Loucy (cell line): Measurements from ENCODE around the gene PLS3.

Experiments used
- EZH2phosphoT487 ChIP-seq: fragments of 200-600 bp; IDR thresholded peaks from 2 replicates; pipeline ENCODE4 v1.6.1; 2018; ENCODE audit warnings: antibody characterized with exemption, mild to moderate bottlenecking, moderate library complexity, borderline replicate concordance
- TF ChIP-seq, protein P1 (sequence below): fragments of 200-600 bp; sonication (generic); conservative IDR thresholded peaks from 2 replicates; pipeline ENCODE4 v1.5.1; 2014; ENCODE audit warnings: mild to moderate bottlenecking, antibody characterized with exemption, low read length

DNA sequence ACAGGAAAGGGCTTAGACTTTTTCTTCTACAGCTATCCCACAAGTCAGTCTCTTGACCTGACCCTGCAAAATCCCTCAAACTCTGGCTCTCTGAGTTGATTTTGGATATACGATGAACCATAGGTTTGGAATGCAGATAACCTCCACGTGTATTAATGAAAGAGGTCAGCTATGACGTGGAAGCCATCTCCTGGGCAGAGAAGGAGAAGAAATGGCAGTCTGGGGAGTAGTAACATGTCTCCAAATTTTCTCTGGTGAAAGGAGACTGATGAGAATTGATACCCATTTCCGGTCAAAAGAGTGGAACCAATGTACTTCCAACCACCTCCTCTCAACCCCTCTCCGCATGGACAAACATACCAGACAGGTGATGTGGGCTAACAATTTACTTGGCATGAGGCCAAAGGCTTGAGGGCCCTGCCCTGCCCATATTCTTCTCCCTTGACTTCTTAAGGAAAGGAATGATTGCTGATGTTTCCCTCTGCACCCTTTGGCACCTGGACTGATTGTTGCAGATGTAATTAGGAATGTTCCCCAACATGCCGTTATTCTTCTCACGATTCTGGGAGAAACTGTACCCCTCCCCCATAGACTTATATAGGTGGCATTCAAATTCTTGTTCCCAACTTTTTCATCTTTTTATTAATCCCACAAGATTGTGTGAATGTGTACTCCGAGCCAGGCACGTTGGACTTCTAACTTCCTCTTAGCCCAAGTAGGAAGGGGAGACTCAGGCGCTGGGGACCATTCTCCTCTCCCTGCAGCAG is 580 bp upstream of the PLS3 start:
- TF ChIP-seq, protein P1, sequence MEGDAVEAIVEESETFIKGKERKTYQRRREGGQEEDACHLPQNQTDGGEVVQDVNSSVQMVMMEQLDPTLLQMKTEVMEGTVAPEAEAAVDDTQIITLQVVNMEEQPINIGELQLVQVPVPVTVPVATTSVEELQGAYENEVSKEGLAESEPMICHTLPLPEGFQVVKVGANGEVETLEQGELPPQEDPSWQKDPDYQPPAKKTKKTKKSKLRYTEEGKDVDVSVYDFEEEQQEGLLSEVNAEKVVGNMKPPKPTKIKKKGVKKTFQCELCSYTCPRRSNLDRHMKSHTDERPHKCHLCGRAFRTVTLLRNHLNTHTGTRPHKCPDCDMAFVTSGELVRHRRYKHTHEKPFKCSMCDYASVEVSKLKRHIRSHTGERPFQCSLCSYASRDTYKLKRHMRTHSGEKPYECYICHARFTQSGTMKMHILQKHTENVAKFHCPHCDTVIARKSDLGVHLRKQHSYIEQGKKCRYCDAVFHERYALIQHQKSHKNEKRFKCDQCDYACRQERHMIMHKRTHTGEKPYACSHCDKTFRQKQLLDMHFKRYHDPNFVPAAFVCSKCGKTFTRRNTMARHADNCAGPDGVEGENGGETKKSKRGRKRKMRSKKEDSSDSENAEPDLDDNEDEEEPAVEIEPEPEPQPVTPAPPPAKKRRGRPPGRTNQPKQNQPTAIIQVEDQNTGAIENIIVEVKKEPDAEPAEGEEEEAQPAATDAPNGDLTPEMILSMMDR: no peak
- TF ChIP-seq EZH2phosphoT487: no peak
